ENCODE results near the gene RPS6KL1.
A peak's percentile ranks its signal among the peaks of the same experiment; 100 is the strongest.
"Not testable (repeated sequence)": the region's sequence is repeated elsewhere in the genome, so short reads cannot be mapped to it uniquely, and the experiment has no call there.

The RPS6KL1 gene

GRCh38 chr14:74932401-74932901 lies 9.4 kb upstream of the RPS6KL1 start:
- TF ChIP-seq CTCF (IDR thresholded peaks at IDR 0.05) = no peak
- DNase-seq = peak; percentile 58 to 64
- no peaks in the 10 kb centered on the region for H3K27me3 ChIP-seq
- H3K36me3 ChIP-seq = no peaks in the 10 kb centered on the region
- peaks cover 0 to 10% (median 2%) of the 10 kb centered on the region in 4 donors for H3K4me1 ChIP-seq
- H3K27ac ChIP-seq = no peak overlapping the region
- H3K9me3 ChIP-seq = no peaks in the 10 kb centered on the region
- H3K4me3 ChIP-seq = no peak overlapping the region
- intact Hi-C loops (cut with DNase I; ENCODE audit: low total_unique reads) = no loop called here

- DNase-seq; H3K9me3 ChIP-seq; H3K36me3 ChIP-seq; H3K4me3 ChIP-seq; H3K4me1 ChIP-seq; H3K27me3 ChIP-seq; H3K27ac ChIP-seq; intact Hi-C loops (cut with DNase I; ENCODE audit: low total_unique reads): not testable (repeated sequence)
Observed at GRCh38 chr14:74931744-74932143, 8.7 kb upstream of the RPS6KL1 start.

GRCh38 chr14:74929242-74929641 lies 6.2 kb upstream of the RPS6KL1 start:
- Histone ChIP-seq H3K36me3 (no peaks in the 10 kb centered on the region), H3K27me3 (no peaks in the 10 kb centered on the region), H3K4me3 (no peak overlapping the region), H3K4me1 (peaks cover 0 to 5% (median under 1%) of the 10 kb centered on the region in 4 donors), H3K9me3 (no peaks in the 10 kb centered on the region), H3K27ac (no peak overlapping the region)
- TF ChIP-seq CTCF (IDR thresholded peaks at IDR 0.05) = no peak
- intact Hi-C loops (cut with DNase I; ENCODE audit: low total_unique reads) = no loop called here
- DNase-seq = no peak

- H3K27me3 ChIP-seq = no peaks in the 10 kb centered on the region
Observed at GRCh38 chr14:74927225-74927624, 4.2 kb upstream of the RPS6KL1 start.

GRCh38 chr14:74924061-74924460 lies 1.0 kb upstream of the RPS6KL1 start:
- intact Hi-C loops (cut with DNase I; ENCODE audit: low total_unique reads) = no loop called here
- Histone ChIP-seq H3K4me1 (peaks cover 0 to 12% (median 7%) of the 10 kb centered on the region in 4 donors), H3K36me3 (peaks cover 0 to 8% (median 5%) of the 10 kb centered on the region in 3 donors), H3K4me3 (no peak overlapping the region), H3K9me3 (no peaks in the 10 kb centered on the region), H3K27me3 (no peaks in the 10 kb centered on the region), H3K27ac (no peak overlapping the region)
- no peak for TF ChIP-seq CTCF (IDR thresholded peaks at IDR 0.05)
- DNase-seq = peak in 1 of 2 donors; percentile 51

More at GRCh38 chr14:74927225-74927624, 4.2 kb upstream of the RPS6KL1 start:
- no peak for DNase-seq
- TF ChIP-seq CTCF (IDR thresholded peaks at IDR 0.05) = no peak
- intact Hi-C loops (cut with DNase I; ENCODE audit: low total_unique reads) = no loop called here
- no peaks in the 10 kb centered on the region for H3K36me3 ChIP-seq
- no peaks in the 10 kb centered on the region for H3K9me3 ChIP-seq
- no peak overlapping the region for H3K27ac ChIP-seq
- H3K4me1 ChIP-seq = peaks cover 0 to 11% (median 7%) of the 10 kb centered on the region in 4 donors
- H3K4me3 ChIP-seq = no peak overlapping the region

- intact Hi-C loops (cut with DNase I; ENCODE audit: low total_unique reads) = no loop called here
- Histone ChIP-seq H3K27me3 (no peaks in the 10 kb centered on the region), H3K4me3 (peak overlapping the region; percentile 57 to 67), H3K9me3 (no peaks in the 10 kb centered on the region), H3K27ac (peak overlapping the region; percentile 59 to 68), H3K4me1 (peaks cover 0 to 26% (median 23%) of the 10 kb centered on the region in 4 donors), H3K36me3 (peaks cover 0 to 8% (median 7%) of the 10 kb centered on the region in 3 donors)
- no peak for TF ChIP-seq CTCF (IDR thresholded peaks at IDR 0.05)
- peak in 1 of 2 donors; percentile 48 for DNase-seq
Observed at GRCh38 chr14:74921987-74922751, 891 bp downstream of the RPS6KL1 start.

All from tibial artery (tissue), 4 donors.